Measurements from ENCODE around the gene HIC2. TPM values are rescaled to one million over a fixed set of nuclear protein-coding genes. Genes with fewer than 3 reads are reported as not detected.
A peak's percentile ranks its signal among the peaks of the same experiment; 100 is the strongest.
"Not testable (repeated sequence)": the region's sequence is repeated elsewhere in the genome, so short reads cannot be mapped to it uniquely, and the experiment has no call there.

Gene HIC2
- total RNA-seq (2011; cell fraction: chromatin; rRNA removed; ENCODE audit: low replicate concordance): 56.9 and 123 TPM in 2 replicates
- 77.2 and 88.6 TPM in 2 replicates for total RNA-seq (2011; cell fraction: nucleolus; rRNA removed)
- total RNA-seq (2011; cell fraction: nucleoplasm; rRNA removed): 64.3 and 67.2 TPM in 2 replicates
- total RNA-seq (2014; rRNA removed) (68.3 and 85.5 TPM in 2 replicates), total RNA-seq (2014; rRNA removed; fragmentation: Illumina TruSeq; extraction: Trizol) (25.5 and 25.6 TPM in 2 replicates), total RNA-seq (2015; rRNA removed; fragmentation: Illumina TruSeq; extraction: Trizol) (51.0 and 51.9 TPM in 2 replicates), total RNA-seq (2021) (104 and 117 TPM in 2 replicates), polyA plus RNA-seq (2011; rRNA removed) (19.7 and 20.7 TPM in 2 replicates), polyA plus RNA-seq (2014; fragmentation: Illumina TruSeq; extraction: Trizol) (35.5 and 50.6 TPM in 2 replicates), polyA plus RNA-seq (2014; fragmentation: Nextera tagmentation; extraction: Ambion mirVana) (1 to 10 TPM; 1.7 to 2.6 TPM), polyA plus RNA-seq (2014; rRNA removed) (40.8 and 41.4 TPM in 2 replicates), polyA minus RNA-seq (2011; rRNA and poly(A)+ RNA removed) (20.9 and 37.6 TPM in 2 replicates), Bru-seq, nascent RNA (percentile 88 among the genes with signal in this experiment), BruChase-seq, experiment 1, labeled RNA remaining after a 2-hour chase (percentile 93 among the genes with signal in this experiment), BruChase-seq, experiment 2, labeled RNA remaining after a 6-hour chase (percentile 95 among the genes with signal in this experiment)
- polyA plus RNA-seq (2011; cell fraction: cytosol; rRNA removed): 25.5 and 39.2 TPM in 2 replicates
- 39.9 and 64.1 TPM in 2 replicates for polyA plus RNA-seq (2011; cell fraction: nucleus; rRNA removed)
- polyA plus RNA-seq (2012): 40.2 and 58.7 TPM in 2 replicates
- 47.0 and 61.2 TPM in 2 replicates for polyA minus RNA-seq (2011; cell fraction: cytosol; rRNA and poly(A)+ RNA removed)
- polyA minus RNA-seq (2011; cell fraction: nucleus; rRNA and poly(A)+ RNA removed): 31.5 and 40.1 TPM in 2 replicates
- long read RNA-seq, experiment 1, full-length matches to known transcripts: 9 of 439 reads
- long read RNA-seq, experiment 1, partial matches to known transcripts: 265 of 439 reads
- long read RNA-seq, experiment 1, other reads (novel, unspliced or antisense): 165 of 439 reads
- long read RNA-seq, experiment 2, full-length matches to known transcripts: 13 of 152 reads
- long read RNA-seq, experiment 2, partial matches to known transcripts: 133 of 152 reads
- long read RNA-seq, experiment 2, other reads (novel, unspliced or antisense): 6 of 152 reads
- long read RNA-seq, experiment 3, partial matches to known transcripts: 0 of 22 reads
- long read RNA-seq, experiment 3, other reads (novel, unspliced or antisense): 22 of 22 reads

- BruUV-seq (replicated peaks); H3K36me3 ChIP-seq (ENCODE audit: control insufficient read depth, insufficient read depth, low read length); DNase-seq (ENCODE audit: extremely low read depth in 1 of 4, low spot score in 3 of 4); intact Hi-C loops (cut with micrococcal nuclease); H3K27me3 ChIP-seq (ENCODE audit: control insufficient read depth in 2 of 2, insufficient read depth in 2 of 2, low read length in 2 of 2); H3K79me2 ChIP-seq (ENCODE audit: control insufficient read depth, insufficient read depth, low read length); CTCF ChIA-PET (ENCODE audit: low intra/inter-chr PET ratio); H3K4me1 ChIP-seq (replicated peaks in 1 of 2; ENCODE audit: control insufficient read depth in 2 of 2, insufficient read depth in 2 of 2, low read length in 2 of 2); H4K20me1 ChIP-seq (replicated peaks; ENCODE audit: control insufficient read depth, insufficient read depth, low read length); POLR2A ChIA-PET; H3K9me1 ChIP-seq (ENCODE audit: control insufficient read depth, insufficient read depth, low read length); H3K9me3 ChIP-seq (replicated peaks; ENCODE audit: control insufficient read depth, insufficient read depth, low read depth, low read length); FAIRE-seq; TF ChIP-seq NR2C2 (CRISPR knock-in tag; IDR thresholded peaks at IDR 0.05): not testable (repeated sequence)
- in situ Hi-C loops (cut with MboI): loop anchor here (25.0 kb wide), 2 partner anchors 520 to 1120 kb away; no protein-coding TSS in a partner anchor
- peak within 1 kb of the TSS; percentile 54 for H3K4me3 ChIP-seq
- ATAC-seq: peak; percentile 85
- under 1% methylated on average over 21 of the region's 81 CpGs for WGBS (ENCODE audit: insufficient coverage, low coverage, missing lambda C conversion rate)
- peak within 1 kb of the TSS; percentile 51 to 89; a peak in 3 of 4 replicates for H3K9ac ChIP-seq (ENCODE audit: insufficient read depth in 1 of 2, low read depth in 2 of 2, low read length in 2 of 2)
- TF ChIP-seq, protein P1, sequence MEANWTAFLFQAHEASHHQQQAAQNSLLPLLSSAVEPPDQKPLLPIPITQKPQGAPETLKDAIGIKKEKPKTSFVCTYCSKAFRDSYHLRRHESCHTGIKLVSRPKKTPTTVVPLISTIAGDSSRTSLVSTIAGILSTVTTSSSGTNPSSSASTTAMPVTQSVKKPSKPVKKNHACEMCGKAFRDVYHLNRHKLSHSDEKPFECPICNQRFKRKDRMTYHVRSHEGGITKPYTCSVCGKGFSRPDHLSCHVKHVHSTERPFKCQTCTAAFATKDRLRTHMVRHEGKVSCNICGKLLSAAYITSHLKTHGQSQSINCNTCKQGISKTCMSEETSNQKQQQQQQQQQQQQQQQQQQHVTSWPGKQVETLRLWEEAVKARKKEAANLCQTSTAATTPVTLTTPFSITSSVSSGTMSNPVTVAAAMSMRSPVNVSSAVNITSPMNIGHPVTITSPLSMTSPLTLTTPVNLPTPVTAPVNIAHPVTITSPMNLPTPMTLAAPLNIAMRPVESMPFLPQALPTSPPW (CRISPR knock-in tag; IDR thresholded peaks at IDR 0.05): 0 out of 2 replicates have a peak, but pooled peaks have one; percentile 13
- TF ChIP-seq RBFOX2 (IDR thresholded peaks at IDR 0.05; ENCODE audit: low read depth, low read length) (peak; percentile 47), POLR2H (tag; IDR thresholded peaks at IDR 0.05; ENCODE audit: low read depth) (0 out of 2 replicates have a peak, but pooled peaks have one; percentile 31), NR2C2 (tag; IDR thresholded peaks at IDR 0.05) (peak; percentile 71), NR2C1 (IDR thresholded peaks at IDR 0.05) (0 out of 2 replicates have a peak, but pooled peaks have one; percentile 18), NR2C1 (tag; IDR thresholded peaks at IDR 0.05) (0 out of 2 replicates have a peak, but pooled peaks have one; percentile 28)
- TF ChIP-seq, protein P2, sequence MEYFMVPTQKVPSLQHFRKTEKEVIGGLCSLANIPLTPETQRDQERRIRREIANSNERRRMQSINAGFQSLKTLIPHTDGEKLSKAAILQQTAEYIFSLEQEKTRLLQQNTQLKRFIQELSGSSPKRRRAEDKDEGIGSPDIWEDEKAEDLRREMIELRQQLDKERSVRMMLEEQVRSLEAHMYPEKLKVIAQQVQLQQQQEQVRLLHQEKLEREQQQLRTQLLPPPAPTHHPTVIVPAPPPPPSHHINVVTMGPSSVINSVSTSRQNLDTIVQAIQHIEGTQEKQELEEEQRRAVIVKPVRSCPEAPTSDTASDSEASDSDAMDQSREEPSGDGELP (CRISPR knock-in tag; IDR thresholded peaks at IDR 0.05; ENCODE audit: borderline replicate concordance): 0 out of 2 replicates have a peak, but pooled peaks have one; percentile 11
- peak within 1 kb of the TSS; percentile 75; the same call in 2 of the 3 replicates for H3K27ac ChIP-seq (ENCODE audit: extremely low read depth, low read depth, low read length)
- H2AFZ ChIP-seq (ENCODE audit: low read depth, low read length): peak within 1 kb of the TSS; percentile 85
- H3K4me2 ChIP-seq (ENCODE audit: insufficient read depth, low read length): peak within 1 kb of the TSS; percentile 76
Observed at GRCh38 chr22:21417227-21417746, at the start of gene HIC2. Gene HIC2 (plus strand): TSS chr22:21417371. CDS start chr22:21442832, 25,461 bp downstream.

Data from K562 (cell line).